Activated CD4-positive, alpha-beta T cell treated with anti-CD3 and anti-CD28 coated beads, Interleukin-2, amount 50 U/mL, for 16 hours (primary cell): ENCODE data around the gene TBL1XR1.

Experiments used
- DNase-seq: peaks from one replicate; pipeline ENCODE4 v3.0.0-alpha.2; 2020

Gene TBL1XR1

GRCh38 chr3:177058648-177059047, 138.6 kb downstream of the TBL1XR1 start:
- no peak for DNase-seq

- peak; percentile 86 for DNase-seq
These were observed 139.5 kb downstream of the TBL1XR1 start for GRCh38 chr3:177057768-177058167.

DNA sequence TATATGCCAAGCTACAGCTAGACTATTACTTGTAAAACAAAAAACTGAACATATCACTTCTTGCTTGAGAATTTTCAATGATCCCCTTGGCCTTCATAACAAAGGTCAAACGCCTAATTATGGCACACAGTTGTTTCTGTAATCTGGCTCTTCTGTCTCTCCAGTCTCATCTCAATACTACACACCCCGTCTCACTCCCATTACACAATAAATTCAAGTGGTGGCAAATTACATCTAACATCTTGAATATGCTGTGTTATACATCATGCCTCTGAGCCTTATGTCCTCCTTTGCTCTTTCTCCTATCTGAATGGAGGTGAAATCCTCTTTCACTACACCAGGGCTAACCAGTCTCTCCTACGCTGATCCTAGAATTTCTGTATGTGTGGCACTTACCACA, 140.4 kb downstream of the TBL1XR1 start:
- no peak for DNase-seq

GRCh38 chr3:177055605-177056571, 141.4 kb downstream of the TBL1XR1 start:
- DNase-seq = no peak

GRCh38 chr3:177053107-177053506, 144.2 kb downstream of the TBL1XR1 start:
- DNase-seq = no peak

- no peak for DNase-seq
These were observed 145.9 kb downstream of the TBL1XR1 start for GRCh38 chr3:177051411-177051810.

GRCh38 chr3:177050501-177051237, 146.6 kb downstream of the TBL1XR1 start:
- peak; percentile 39 for DNase-seq

GRCh38 chr3:177045767-177046166, 151.5 kb downstream of the TBL1XR1 start:
- no peak for DNase-seq

DNA sequence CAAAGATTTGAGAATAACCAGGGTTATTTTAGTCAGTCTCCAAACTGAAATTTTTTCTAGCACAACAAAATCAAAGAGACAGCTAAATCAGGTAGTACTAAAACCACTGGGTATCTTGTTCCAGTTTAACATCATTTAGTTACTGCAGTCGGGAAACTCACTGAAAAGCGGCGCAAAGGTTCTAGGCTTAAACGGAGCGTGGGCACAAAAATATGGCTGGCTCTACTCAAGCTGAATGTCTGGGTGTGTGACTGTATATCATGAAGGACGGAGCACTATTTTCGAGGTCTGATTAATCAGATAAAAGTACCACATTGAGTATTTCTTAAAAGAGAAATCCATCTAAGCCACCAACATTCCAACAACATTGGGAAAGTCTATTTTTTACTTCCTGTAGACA, 152.1 kb downstream of the TBL1XR1 start:
- DNase-seq = no peak

- peak; percentile 54 for DNase-seq
These were observed 155.3 kb downstream of the TBL1XR1 start for GRCh38 chr3:177041730-177042551.

DNA sequence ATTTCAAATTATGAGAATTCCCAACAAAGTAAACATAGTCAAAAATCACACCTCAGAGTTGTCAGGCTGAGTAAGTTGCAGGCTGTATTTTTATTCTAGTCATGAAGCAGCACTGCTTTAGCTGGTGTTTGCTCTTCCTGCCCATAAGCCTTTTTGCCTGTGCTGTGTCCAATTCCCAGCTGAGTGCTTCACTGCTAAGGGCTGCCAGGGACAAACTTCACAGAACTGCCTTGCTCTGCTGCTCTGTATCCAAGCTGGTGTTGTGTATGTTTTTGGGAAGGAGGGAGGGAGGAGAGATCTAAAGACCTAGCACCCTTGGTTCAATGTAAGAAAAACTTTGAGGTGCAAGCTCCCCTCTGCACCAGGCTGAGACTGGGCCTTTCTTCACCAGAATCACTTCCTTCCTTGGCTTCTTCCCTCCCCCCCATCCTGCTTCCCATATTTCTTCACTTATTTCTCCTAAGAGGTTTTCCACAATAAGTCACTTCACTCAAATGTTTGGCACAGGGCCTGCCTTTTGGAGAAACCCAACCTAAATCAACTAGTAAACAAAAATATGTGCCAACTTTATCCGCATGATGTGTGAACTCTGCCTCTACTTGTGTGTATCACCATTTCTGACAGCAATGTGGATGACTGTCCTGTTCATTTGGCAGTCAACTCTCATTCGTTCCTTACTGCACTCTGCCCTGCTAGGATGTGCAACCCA, 156.1 kb downstream of the TBL1XR1 start:
- no peak for DNase-seq

- DNase-seq = no peak
These were observed 157.6 kb downstream of the TBL1XR1 start for GRCh38 chr3:177039490-177040274.

- DNase-seq = no peak
These were observed 160.0 kb downstream of the TBL1XR1 start for GRCh38 chr3:177037241-177037640.

GRCh38 chr3:177035676-177036075, 161.6 kb downstream of the TBL1XR1 start:
- DNase-seq = no peak

DNA sequence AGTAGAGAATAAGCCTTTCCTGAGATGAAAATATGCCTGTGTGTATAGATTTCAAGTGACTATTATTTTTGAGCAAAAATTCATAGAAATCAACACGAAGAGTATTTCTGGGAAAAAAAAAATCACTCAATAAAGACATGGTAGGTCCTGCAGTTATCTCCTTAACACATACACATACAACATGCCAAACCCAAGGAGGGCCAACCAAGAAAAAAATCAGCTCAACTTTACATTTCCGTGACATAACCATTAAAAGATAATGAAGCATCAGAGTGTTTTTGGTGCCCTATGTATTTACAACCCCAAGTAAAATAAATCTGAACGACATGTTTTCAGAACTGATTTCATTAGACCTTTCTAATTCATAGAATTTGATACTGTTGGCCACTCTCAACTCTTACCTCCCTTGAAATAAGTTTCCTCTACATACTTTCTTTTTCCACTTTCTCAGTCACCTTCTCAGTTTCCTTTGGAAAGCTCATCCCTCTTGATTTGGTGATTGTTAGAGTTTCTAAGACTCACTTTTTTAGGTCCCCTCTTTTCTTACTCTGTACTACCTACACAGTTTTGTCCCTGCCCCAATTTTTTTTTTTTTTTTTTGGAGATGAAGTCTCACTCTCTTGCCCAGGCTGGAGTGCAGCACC, 162.3 kb downstream of the TBL1XR1 start:
- no peak for DNase-seq

DNA sequence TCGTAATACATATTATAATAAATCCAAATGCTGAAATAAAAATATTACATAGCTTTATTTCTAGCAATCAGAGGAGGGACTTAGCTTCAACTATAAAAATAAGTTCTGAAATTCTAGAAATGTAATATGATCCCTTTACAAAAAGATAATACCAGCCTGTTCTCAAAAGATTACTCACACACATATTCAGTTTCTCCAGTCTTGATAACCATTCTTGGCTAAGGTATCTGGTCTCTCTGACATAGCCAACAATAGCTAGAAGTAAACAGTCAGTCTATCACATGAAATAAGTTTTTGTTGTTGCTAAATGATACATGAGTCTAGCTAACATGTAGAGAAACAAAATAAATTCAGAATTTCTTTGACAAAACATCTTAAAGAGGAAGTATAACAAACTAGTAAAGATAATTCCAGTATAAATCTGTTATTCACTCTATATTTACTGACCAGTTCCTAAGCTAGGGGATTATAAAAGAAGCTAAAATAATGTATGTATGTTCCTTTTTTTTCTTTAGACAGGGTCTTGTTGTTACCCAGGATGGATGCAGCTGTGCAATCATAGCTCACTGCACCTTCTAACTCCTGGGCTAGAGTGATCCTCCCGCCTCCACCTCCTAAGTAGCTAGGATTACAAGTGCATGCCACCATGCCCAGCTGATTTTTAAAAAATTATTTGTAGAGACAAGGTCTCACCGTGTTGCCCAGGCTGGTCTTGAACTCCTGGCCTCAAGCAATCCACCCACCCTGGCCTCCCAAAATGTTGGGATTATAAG, 170.6 kb downstream of the TBL1XR1 start:
- DNase-seq = no peak

DNA sequence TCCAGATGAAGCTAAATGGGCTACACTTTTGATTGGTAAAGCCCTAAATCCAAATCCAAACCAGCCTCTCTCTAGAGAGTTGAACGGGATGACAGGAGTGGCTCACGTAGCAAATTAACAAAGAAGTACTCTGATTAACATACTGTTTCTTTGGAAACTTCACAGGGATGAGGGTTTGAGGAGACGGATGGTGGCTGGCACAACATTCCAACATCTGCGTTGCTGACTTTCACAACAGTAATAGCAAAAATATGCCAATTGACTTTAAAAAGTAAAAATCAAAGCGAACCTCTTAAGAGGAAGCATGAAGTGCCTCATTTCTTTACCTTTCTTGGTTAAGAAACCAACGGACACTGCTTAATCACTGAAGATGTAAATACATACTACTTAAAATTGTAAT, 181.4 kb downstream of the TBL1XR1 start:
- DNase-seq = no peak

GRCh38 chr3:177013681-177014280, 183.5 kb downstream of the TBL1XR1 start:
- DNase-seq = no peak

GRCh38 chr3:177005718-177006405, 191.4 kb downstream of the TBL1XR1 start:
- no peak for DNase-seq
